PC-9 (cell line): Measurements from ENCODE around the gene NR6A1. TPM values are rescaled to one million over a fixed set of nuclear protein-coding genes. Genes with fewer than 3 reads are reported as not detected.

ENCODE experiments used
- BruUV-seq: library from RNA; stranded (reverse); fragments of 400-500 nt; replicated peaks from 2 replicates; lab custom pipeline; 2021; lab: Mats Ljungman, UMichigan
- CTCF ChIA-PET: fragments of 300-600 bp; sonication (Branson Sonifier 250); formaldehyde crosslinking; loops from one replicate; lab custom pipeline; 2022; ENCODE audit warnings: antibody characterized with exemption; lab: Charles Lee
- POLR2A ChIA-PET: fragments of 300-600 bp; sonication (Branson Sonifier 250); formaldehyde crosslinking; loops from one replicate; lab custom pipeline; 2022; ENCODE audit warnings: antibody characterized with exemption; ENCODE audit not compliant: unreplicated experiment; lab: Charles Lee
- DNase-seq, 2 experiments: peaks; one replicate each; pipeline versions ENCODE4 v3.0.0 to v3.0.0-alpha.2; 2015 to 2022; ENCODE audit warnings: mixed read lengths in 1 of 2
- H2AFZ ChIP-seq: fragments of 200-600 bp; sonication (generic); 2 replicates; pipeline ENCODE4 v1.8.1; 2017; ENCODE audit warnings: antibody characterized with exemption
- H3F3A ChIP-seq: fragments of 200-600 bp; sonication (generic); 2 replicates; pipeline ENCODE4 v1.8.1; 2017; ENCODE audit warnings: antibody characterized with exemption, mild to moderate bottlenecking, low read depth; ENCODE audit not compliant: insufficient read depth
- H3K27ac ChIP-seq: fragments of 200-600 bp; sonication (generic); 2 replicates; pipeline ENCODE4 v1.6.1; 2016; ENCODE audit warnings: mixed run types
- H3K27me3 ChIP-seq: fragments of 200-600 bp; sonication (generic); 2 replicates; pipeline ENCODE4 v1.6.1; 2016; ENCODE audit warnings: low read depth, mixed run types; ENCODE audit not compliant: insufficient read depth
- H3K36me3 ChIP-seq: fragments of 200-600 bp; sonication (generic); 2 replicates; pipeline ENCODE4 v1.6.1; 2016; ENCODE audit warnings: low read depth, mixed run types
- H3K4me1 ChIP-seq: fragments of 200-600 bp; sonication (generic); replicated peaks from 2 replicates; pipeline ENCODE4 v1.6.1; 2016; ENCODE audit warnings: mixed run types; ENCODE audit not compliant: insufficient read depth
- H3K4me2 ChIP-seq: fragments of 200-600 bp; sonication (generic); 2 replicates; pipeline ENCODE4 v1.6.1; 2017; ENCODE audit warnings: mixed run types
- H3K4me3 ChIP-seq: fragments of 200-600 bp; sonication (generic); 2 replicates; pipeline ENCODE4 v1.6.1; 2016; ENCODE audit warnings: mixed run types
- H3K79me2 ChIP-seq: fragments of 200-600 bp; sonication (generic); 2 replicates; pipeline ENCODE4 v1.6.1; 2017; ENCODE audit warnings: low read depth, mixed run types
- H3K9me2 ChIP-seq: fragments of 200-600 bp; sonication (generic); 2 replicates; pipeline ENCODE4 v1.8.1; 2017; ENCODE audit warnings: mild to moderate bottlenecking; ENCODE audit not compliant: insufficient read depth
- H3K9me3 ChIP-seq: fragments of 200-600 bp; sonication (generic); 2 replicates; pipeline ENCODE4 v1.8.1; 2016; ENCODE audit warnings: low read depth; ENCODE audit not compliant: insufficient read depth
- H4K20me1 ChIP-seq: fragments of 200-600 bp; sonication (generic); 2 replicates; pipeline ENCODE4 v1.8.1; 2017; ENCODE audit not compliant: insufficient read depth
- EZH2 ChIP-seq: fragments of 200-600 bp; sonication (generic); IDR thresholded peaks from 2 replicates; pipeline ENCODE4 v1.8.0; 2017; ENCODE audit warnings: antibody characterized with exemption, low read depth
- intact Hi-C: fragments of 100-400 bp; cut with micrococcal nuclease; formaldehyde crosslinking; loops from one replicate; pipeline ENCODE4 v1.10.0; 2022; ENCODE audit not compliant: unreplicated experiment
- total RNA-seq: library from RNA; stranded (reverse); gene quantifications from 2 replicates; pipeline ENCODE4 v1.2.3, GENCODE V29; 2021
- TF ChIP-seq, protein P1 (sequence below): fragments of 200-600 bp; sonication (generic); conservative IDR thresholded peaks from 2 replicates; pipeline ENCODE4 v1.6.1; 2017; ENCODE audit warnings: mixed run types, antibody characterized with exemption, mild to moderate bottlenecking, moderate library complexity

Gene NR6A1
- total RNA-seq, 1 experiment from 2014 or later = 13.0 TPM

GRCh38 chr9:124470306-124470705 is 300.8 kb downstream of the NR6A1 start:
- no peak for DNase-seq
- Histone ChIP-seq H3K79me2 (no peaks in the 10 kb centered on the region), H3F3A (no peaks in the 10 kb centered on the region), H3K27me3 (no peaks in the 10 kb centered on the region), H3K4me1 (no peaks in the 10 kb centered on the region), H4K20me1 (no peaks in the 10 kb centered on the region; the same call in 1 of the 2 replicates), H3K4me3 (no peak overlapping the region), H2AFZ (no peak overlapping the region), H3K9me3 (no peaks in the 10 kb centered on the region), H3K4me2 (no peak overlapping the region), H3K9me2 (no peaks in the 10 kb centered on the region), H3K27ac (no peak overlapping the region), H3K36me3 (no peaks in the 10 kb centered on the region)
- no TSS peak for BruUV-seq
- ChIA-PET CTCF (no interaction called here), POLR2A (no interaction called here)
- intact Hi-C loops = no loop called here
- no peak for TF ChIP-seq EZH2
- TF ChIP-seq, protein P1, sequence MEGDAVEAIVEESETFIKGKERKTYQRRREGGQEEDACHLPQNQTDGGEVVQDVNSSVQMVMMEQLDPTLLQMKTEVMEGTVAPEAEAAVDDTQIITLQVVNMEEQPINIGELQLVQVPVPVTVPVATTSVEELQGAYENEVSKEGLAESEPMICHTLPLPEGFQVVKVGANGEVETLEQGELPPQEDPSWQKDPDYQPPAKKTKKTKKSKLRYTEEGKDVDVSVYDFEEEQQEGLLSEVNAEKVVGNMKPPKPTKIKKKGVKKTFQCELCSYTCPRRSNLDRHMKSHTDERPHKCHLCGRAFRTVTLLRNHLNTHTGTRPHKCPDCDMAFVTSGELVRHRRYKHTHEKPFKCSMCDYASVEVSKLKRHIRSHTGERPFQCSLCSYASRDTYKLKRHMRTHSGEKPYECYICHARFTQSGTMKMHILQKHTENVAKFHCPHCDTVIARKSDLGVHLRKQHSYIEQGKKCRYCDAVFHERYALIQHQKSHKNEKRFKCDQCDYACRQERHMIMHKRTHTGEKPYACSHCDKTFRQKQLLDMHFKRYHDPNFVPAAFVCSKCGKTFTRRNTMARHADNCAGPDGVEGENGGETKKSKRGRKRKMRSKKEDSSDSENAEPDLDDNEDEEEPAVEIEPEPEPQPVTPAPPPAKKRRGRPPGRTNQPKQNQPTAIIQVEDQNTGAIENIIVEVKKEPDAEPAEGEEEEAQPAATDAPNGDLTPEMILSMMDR = no peak

- H3K9me2 ChIP-seq = no peaks in the 10 kb centered on the region
- BruUV-seq = no TSS peak
- H3K36me3 ChIP-seq = no peaks in the 10 kb centered on the region
- H3K9me3 ChIP-seq = no peaks in the 10 kb centered on the region
- DNase-seq = no peak
- ChIA-PET POLR2A (no interaction called here), CTCF (no interaction called here)
- no peak overlapping the region for H3K27ac ChIP-seq
- no peaks in the 10 kb centered on the region for H3F3A ChIP-seq
- H3K4me2 ChIP-seq = no peak overlapping the region
- intact Hi-C loops = no loop called here
- no peaks in the 10 kb centered on the region for H3K4me1 ChIP-seq
- TF ChIP-seq, protein P1 = no peak
- TF ChIP-seq EZH2 = no peak
- no peak overlapping the region for H2AFZ ChIP-seq
- H3K79me2 ChIP-seq = no peaks in the 10 kb centered on the region
- no peaks in the 10 kb centered on the region for H3K27me3 ChIP-seq
- no peak overlapping the region for H3K4me3 ChIP-seq
- H4K20me1 ChIP-seq = no peaks in the 10 kb centered on the region
These were observed 301.9 kb downstream of the NR6A1 start for GRCh38 chr9:124469011-124469832.

DNA sequence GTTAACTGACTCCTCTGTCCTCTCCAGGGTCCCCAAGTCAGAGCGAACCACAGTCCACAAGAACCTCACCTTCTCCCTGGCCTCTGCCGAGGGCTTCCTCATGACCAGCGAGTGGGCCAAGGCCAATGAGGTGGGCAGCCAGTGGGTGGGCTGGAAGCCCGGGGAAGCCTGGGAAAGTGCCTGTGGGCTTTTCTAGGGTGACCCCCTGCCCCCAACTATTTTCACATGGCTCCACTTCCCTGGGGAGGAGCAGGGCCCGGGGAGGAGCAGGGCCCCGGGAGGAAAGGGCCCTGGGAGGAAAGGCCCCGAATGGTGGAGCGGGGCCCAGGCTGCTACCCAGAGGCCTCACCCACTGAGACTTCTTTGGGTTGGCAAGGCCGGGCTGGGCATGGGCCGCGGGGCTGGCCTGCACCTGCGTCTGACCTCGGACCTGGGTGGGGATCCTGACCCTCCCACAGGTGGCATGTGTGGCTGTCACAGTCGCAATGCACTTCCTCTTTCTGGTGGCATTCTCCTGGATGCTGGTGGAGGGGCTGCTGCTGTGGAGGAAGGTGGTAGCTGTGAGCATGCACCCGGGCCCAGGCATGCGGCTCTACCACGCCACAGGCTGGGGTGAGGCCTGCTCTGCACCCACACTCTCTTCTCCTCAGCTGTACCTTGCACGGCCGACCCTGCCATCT is 302.9 kb downstream of the NR6A1 start:
- no peak overlapping the region for H3K4me2 ChIP-seq
- H3K36me3 ChIP-seq = no peaks in the 10 kb centered on the region
- H2AFZ ChIP-seq = no peak overlapping the region
- H4K20me1 ChIP-seq = no peaks in the 10 kb centered on the region
- no peaks in the 10 kb centered on the region for H3K79me2 ChIP-seq
- H3K4me3 ChIP-seq = no peak overlapping the region
- no peaks in the 10 kb centered on the region for H3K9me2 ChIP-seq
- ChIA-PET POLR2A (no interaction called here), CTCF (no interaction called here)
- H3K27me3 ChIP-seq = no peaks in the 10 kb centered on the region
- no TSS peak for BruUV-seq
- no peaks in the 10 kb centered on the region for H3K9me3 ChIP-seq
- no peak for TF ChIP-seq EZH2
- TF ChIP-seq, protein P1 = no peak
- no peaks in the 10 kb centered on the region for H3F3A ChIP-seq
- no peak overlapping the region for H3K27ac ChIP-seq
- H3K4me1 ChIP-seq = no peaks in the 10 kb centered on the region
- intact Hi-C loops = no loop called here
- DNase-seq = no peak
